Left forelimb (tissue), 1 donor: Measurements from ENCODE around the gene AZGP1.
"Not testable (repeated sequence)": the region's sequence is repeated elsewhere in the genome, so short reads cannot be mapped to it uniquely, and the experiment has no call there.

Source experiments
- DNase-seq: peaks from one replicate; pipeline ENCODE4 v3.0.0-alpha.2; 2018; ENCODE audit warnings: low spot score

Gene AZGP1

GRCh38 chr7:99997545-99998137 is 21.8 kb upstream of the AZGP1 start:
- DNase-seq = peak; percentile 85

- DNase-seq = no peak
These were observed 21.1 kb upstream of the AZGP1 start for GRCh38 chr7:99996755-99997544.

- no peak for DNase-seq
These were observed 19.0 kb upstream of the AZGP1 start for GRCh38 chr7:99994819-99995218.

GRCh38 chr7:99992330-99993038 is 16.7 kb upstream of the AZGP1 start:
- no peak for DNase-seq

- not testable (repeated sequence) for DNase-seq
These were observed 15.7 kb upstream of the AZGP1 start for GRCh38 chr7:99991543-99991942.

GRCh38 chr7:99990460-99990852 is 14.6 kb upstream of the AZGP1 start:
- DNase-seq = no peak

GRCh38 chr7:99987846-99988245 is 12.0 kb upstream of the AZGP1 start:
- no peak for DNase-seq

- DNase-seq = not testable (repeated sequence)
These were observed 11.5 kb upstream of the AZGP1 start for GRCh38 chr7:99987306-99987705.

- no peak for DNase-seq
These were observed 8.8 kb upstream of the AZGP1 start for GRCh38 chr7:99984593-99984992.

- not testable (repeated sequence) for DNase-seq
These were observed 5.2 kb upstream of the AZGP1 start for GRCh38 chr7:99981066-99981465.

- DNase-seq = not testable (repeated sequence)
These were observed 4.6 kb upstream of the AZGP1 start for GRCh38 chr7:99980448-99980872.

GRCh38 chr7:99979814-99980225 is 4.0 kb upstream of the AZGP1 start:
- DNase-seq = not testable (repeated sequence)

- DNase-seq = no peak
These were observed 795 bp upstream of the AZGP1 start for GRCh38 chr7:99976626-99977025.

GRCh38 chr7:99974681-99975080 is 1.1 kb downstream of the AZGP1 start:
- DNase-seq = no peak

GRCh38 chr7:99973817-99974216 is 2.0 kb downstream of the AZGP1 start:
- not testable (repeated sequence) for DNase-seq

GRCh38 chr7:99971242-99971641 is 4.6 kb downstream of the AZGP1 start:
- DNase-seq = no peak

- DNase-seq = not testable (repeated sequence)
These were observed 6.0 kb downstream of the AZGP1 start for GRCh38 chr7:99969813-99970212.

- DNase-seq = no peak
These were observed 6.5 kb downstream of the AZGP1 start for GRCh38 chr7:99969298-99969697.

GRCh38 chr7:99958564-99959227 is 17.1 kb downstream of the AZGP1 start:
- DNase-seq = no peak

- no peak for DNase-seq
These were observed 20.6 kb downstream of the AZGP1 start for GRCh38 chr7:99955247-99955646.

GRCh38 chr7:99954643-99955042 is 21.2 kb downstream of the AZGP1 start:
- not testable (repeated sequence) for DNase-seq

- DNase-seq = no peak
These were observed 22.2 kb downstream of the AZGP1 start for GRCh38 chr7:99953649-99954048.
